ENCODE data around the gene JTB.

Gene JTB

GRCh38 chr1:153953859-153954365, 23.6 kb downstream of the JTB start:
- no peak for DNase-seq

DNA sequence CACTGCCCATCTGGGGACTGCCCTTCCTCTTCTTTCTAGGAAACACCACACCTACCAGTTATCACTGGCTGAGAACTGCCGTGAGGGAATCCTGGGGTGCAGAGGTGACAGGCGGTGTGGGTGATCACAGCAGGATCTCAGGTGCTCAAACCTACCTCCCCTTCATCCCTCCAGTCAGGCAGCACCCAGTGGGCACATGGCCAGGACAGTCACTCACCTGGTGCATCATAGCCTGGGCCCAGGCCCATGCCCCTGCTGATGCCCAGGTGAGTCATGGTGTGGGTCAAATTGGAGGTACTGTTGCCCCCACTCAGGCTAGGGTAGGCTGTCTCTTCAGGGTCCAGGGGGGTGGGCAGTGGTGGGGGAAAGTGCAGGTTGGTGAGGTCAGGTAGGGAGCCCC, 25.7 kb downstream of the JTB start:
- no peak for DNase-seq

DNA sequence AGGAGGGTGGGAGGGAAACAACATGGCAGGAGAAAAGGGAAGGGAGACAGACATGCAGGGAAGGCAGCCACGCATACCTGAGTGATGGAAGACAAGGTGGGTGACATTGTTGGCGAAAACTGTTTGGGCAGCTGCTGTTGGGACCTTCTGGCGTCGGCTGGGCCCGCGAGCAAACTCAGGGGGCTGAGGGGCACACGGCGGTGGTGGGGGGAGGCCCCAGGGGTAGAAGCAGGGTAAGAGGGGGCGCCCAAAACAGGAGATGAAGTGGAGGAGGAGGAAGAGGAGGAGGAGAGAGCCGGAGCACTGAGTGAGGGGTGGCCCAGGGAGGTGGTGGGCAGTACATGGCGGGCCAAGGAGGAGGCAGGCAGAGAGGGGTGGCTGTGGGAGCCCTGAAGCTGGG, 26.3 kb downstream of the JTB start:
- DNase-seq, result no peak

DNA sequence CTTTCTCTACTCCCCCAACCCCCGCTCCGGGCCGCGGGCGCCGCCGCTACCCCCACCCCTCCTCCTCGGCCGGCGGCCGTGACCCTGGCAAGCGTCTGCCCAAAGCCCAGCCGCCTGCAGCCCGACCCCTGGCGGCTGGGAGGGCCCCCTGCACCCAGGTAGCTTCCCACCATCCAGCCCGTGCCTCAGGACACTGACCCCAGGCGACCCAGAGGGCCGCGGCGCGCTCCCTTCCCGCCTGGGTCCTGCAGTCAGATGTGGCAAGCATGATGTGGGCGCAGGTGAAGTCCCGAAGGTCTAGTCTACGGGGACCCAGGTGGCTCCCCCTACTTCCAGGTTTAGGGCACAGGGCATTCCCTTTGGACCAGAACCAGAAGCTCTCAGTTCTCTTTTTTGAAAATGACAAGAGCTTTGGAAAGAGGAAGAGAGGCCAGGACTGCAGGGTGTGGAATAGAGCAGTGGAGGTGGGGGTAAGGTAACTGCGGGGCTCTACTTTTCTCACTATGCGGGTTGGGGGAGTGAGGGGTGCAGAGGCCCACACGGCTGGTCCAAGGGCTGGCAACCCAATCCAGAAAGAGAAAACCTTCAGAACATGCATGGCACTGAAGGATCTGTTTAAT, 30.7 kb downstream of the JTB start, which contains the start of gene DENND4B:
Gene DENND4B, minus strand, starts transcription at position 97 of the 620 bp plus-strand sequence. CDS start 2,344 bp downstream, outside the sequence.
- peak; percentile 63 to 71 for DNase-seq

- DNase-seq, result peak; percentile 46 to 47
These were observed 31.5 kb downstream of the JTB start for GRCh38 chr1:153945795-153946621.

GRCh38 chr1:153945131-153945794, 32.2 kb downstream of the JTB start:
- peak; percentile 67 to 68 for DNase-seq

DNA sequence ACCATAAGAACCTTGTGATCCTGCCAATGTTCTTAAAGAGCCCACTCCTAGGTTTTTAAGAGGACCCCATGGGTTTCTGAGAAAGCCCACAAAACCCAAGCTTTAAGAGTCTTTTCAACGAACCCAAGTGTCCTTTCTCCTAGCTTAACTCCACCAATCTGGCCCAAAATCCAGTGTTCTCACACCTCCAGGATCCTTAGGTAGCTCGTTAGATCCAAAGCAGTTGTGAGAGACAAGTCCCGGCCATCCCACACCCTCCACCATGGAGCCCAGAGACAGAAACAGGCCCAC, 32.7 kb downstream of the JTB start:
- DNase-seq, result no peak

GRCh38 chr1:153944005-153944826, 33.3 kb downstream of the JTB start:
- no peak for DNase-seq

DNA sequence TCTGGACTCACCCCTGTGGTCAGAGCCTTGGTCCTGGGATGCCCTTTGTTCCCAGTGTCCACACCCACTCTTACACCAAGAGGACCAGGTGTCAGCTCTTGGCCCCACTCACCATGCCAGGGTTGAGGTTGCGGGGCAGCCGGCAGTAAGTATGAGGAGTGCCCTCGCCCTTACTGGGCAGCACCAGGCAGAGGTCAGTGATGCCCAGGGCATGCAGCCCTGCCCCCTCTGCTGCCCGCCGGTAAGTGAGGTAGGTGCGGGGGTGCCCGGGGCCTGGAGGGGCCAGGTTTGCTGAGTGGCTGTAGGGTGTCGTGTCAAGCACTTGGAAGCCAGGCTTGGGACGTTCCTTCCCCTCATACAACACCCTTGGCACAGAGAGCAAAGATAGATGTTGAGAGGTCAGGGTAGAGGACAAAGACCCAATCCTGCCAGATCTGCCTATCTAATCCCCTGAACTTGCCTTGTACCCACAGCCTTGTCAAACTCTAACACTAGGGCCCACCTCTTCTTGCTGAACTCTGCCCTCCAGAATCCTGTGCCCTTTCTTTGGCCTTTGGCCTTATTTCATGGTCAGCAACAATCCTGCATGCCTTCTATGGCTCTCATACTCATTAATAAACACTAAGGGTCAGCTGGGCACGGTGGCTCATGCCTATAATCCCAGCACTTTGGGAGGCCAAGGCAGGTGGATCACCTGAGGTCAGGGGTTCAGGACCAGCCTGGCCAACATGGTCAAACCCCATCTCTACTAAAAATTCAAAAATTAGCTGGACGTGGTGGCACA, 34.5 kb downstream of the JTB start:
- DNase-seq, result no peak

DNA sequence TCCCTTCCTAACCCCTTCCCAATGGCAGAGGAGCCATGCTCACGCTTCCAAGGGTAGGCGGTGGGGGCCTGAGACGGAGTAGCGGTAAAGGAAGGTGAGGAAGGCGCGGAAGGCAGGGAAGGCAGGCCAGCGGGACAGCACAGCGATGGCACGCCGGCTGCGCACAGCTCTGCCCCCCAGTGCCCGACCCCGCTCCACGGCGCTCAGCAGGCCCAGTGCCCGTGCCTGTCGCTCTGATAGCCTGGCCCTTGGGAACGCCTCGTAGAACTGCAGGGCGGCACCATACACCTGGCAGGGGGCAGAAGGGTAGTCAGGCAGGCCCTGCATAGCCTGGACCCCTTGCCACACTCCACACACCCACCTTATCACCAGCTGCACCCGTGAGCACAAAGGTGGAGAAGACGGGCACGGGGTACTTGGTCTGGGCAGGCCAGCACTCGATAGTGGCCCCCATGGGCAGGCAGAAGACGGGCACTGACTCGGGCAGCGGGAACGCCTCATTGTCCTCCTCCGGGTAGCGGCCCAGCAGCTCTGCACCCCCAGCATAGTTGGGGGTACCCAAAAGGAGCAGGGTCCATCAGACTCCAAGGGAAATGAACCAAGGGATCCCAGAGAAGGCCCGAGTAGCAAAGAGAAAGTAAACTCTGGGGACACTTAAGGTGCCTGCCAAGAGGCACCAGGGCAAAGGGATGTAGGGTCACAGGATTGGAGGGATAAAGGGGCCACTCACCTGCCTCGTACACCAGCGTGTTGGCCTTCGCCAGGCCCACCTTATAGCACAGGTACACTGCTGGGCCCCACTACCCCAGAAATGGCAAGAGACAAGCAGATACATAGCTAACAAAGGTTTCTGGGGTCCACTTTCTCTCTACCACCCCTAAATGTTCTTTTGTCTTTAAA, 35.4 kb downstream of the JTB start:
- DNase-seq, result no peak

- no peak for DNase-seq
These were observed 36.7 kb downstream of the JTB start for GRCh38 chr1:153940756-153941155.

GRCh38 chr1:153939476-153939875, 38.0 kb downstream of the JTB start:
- DNase-seq, result no peak

GRCh38 chr1:153938996-153939395, 38.5 kb downstream of the JTB start:
- DNase-seq, result no peak

- no peak for DNase-seq
These were observed 40.1 kb downstream of the JTB start for GRCh38 chr1:153937331-153937730.

DNA sequence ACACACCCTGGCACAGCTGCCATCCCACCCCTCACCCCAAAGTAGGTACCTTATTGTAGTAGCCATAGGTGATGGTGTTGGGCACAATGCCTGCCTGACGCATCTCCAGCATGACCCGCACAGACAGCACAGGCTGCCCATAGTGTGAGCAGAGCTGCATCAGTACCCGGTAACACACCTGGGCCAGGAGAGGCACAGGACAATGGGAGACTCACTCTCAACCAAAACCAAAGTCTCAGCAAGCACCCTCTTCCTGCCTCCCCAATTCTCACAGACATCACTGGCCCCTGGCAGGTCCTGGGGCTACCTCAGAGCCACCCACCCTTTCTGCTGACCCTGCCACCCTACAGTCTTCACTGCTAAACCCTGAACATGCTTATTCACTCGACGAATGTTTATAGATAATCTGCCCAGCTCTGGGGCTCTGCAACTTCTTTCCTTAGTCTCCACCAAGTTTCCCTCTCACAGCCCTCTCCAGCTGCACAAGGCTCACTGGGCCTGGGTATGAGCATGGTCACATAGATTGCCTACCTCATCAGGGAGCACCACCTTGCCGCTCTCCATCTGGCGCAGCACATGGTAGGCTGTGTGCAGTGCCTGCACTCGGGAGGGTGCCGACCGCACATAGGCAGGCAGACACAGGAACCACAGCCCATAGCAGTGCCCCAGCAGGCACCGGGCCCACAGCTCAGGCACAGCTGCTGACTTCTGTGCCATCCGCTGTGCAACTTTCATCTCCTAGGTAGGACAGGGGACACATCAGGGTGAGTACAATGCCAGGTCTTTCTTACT, 41.3 kb downstream of the JTB start:
- DNase-seq, result no peak

DNA sequence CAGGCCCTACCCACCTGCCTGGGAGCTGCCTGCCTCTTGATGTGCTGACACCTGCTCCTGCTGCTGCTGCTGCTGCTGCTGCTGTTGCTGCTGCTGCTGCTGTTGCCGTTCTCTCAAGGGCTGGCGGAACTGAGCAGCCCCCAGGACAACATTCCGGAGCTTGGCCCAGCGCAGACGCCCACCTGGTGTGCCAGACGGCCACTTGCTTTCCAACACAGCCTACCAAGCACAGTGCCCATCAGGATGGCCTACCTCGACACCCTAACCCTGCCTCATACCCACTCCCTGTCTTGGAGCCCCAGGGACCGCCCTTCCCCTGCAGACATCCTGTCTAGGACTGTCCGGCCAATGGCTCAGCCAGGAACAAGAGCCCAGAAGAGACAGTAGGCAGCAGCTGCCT, 42.7 kb downstream of the JTB start:
- DNase-seq, result no peak

DNA sequence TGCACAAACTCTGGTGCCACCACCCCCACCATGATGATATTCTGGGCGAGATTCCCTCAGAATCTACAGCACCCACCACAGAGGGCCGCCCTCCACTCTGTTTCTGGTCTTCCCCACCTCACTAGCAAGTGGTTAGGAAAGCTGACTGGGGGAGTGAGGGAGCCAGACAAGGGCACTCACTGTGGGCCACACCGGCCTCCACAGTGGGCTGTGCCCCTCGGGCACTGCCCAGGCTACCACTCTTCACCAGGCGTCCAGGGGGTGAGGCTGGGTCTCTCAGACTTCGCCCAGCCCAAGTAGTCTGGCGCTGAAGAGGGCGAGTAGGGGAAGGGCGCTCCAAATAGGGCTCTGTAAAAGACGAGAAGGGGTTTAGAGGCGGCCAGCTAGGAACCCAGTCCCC, 43.5 kb downstream of the JTB start:
- no peak for DNase-seq

- DNase-seq, result no peak
These were observed 44.0 kb downstream of the JTB start for GRCh38 chr1:153933430-153933829.

DNA sequence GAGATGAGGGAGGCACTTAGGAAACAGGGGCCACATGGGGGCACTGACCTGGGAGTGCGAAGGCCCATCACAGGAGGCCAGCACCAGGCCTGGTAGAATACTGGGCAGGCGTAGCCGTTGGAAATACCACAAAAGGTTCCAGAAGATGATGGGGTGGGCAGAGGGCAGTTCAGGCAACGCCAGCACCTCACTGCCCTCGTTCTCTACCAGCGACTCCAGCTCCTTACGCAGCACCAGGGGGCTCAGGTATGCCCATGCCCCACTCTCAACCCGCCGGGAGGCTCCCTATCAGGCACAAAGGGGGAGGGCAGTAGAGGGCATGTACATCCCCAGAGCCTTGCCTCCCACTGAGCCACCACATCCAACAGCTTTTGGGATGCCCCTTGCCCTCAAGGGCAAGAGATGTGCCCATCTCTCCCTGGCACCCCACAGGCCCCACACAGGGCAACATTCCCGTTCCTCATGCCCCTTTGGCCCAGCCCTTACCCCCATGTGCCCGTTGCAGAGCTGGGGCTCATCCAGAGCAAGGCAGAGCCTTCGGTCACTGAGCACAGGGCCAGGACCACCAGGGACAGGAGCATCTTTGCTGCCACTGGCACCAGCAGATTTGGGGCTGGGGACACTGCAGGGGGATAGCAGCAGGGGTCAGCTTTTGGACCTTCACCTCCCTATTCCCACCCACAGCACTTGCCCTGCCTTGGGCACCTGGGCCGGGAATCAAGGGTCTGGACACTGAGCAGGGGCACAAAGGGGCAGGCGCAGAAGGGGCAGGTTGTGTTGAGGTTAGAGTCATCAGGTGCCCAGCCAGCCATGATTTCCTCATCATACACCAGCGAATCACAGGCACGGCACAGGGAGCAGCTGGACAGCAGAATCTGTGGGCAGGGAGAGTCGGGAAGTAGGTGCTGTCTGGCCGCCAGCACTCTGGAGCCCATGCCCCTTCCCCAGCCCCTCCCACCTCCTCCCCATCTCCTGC, 45.0 kb downstream of the JTB start:
- no peak for DNase-seq
